K562 (cell line): Measurements from ENCODE around the gene ZNF428. TPM values are rescaled to one million over a fixed set of nuclear protein-coding genes. Genes with fewer than 3 reads are reported as not detected.
A peak's percentile ranks its signal among the peaks of the same experiment; 100 is the strongest.

Experiments
- COPS2 ChIP-seq: fragments of 450-650 bp; conservative IDR thresholded peaks from 2 replicates; pipeline ENCODE4 v1.6.1; 2016; ENCODE audit warnings: mild to moderate bottlenecking, moderate library complexity
- ESRRA ChIP-seq: fragments of 450-650 bp; IDR thresholded peaks from 2 replicates; pipeline ENCODE4 v1.6.1; 2014; ENCODE audit warnings: low read depth, mild to moderate bottlenecking, moderate library complexity, borderline replicate concordance
- ETV1 ChIP-seq: fragments of 450-650 bp; conservative IDR thresholded peaks from 2 replicates; pipeline ENCODE4 v1.6.1; 2016; ENCODE audit warnings: missing genetic modification characterization, control low read depth, low read depth, missing compliant biosample characterization
- GATAD2B ChIP-seq: fragments of 450-650 bp; IDR thresholded peaks from 2 replicates; pipeline ENCODE4 v1.6.1; 2017; ENCODE audit warnings: mild to moderate bottlenecking, borderline replicate concordance
- KAT7 ChIP-seq: sonication (generic); formaldehyde crosslinking; IDR thresholded peaks from 2 replicates; pipeline ENCODE4 v1.8.0; 2022; ENCODE audit warnings: missing genetic modification reagents, mild to moderate bottlenecking, borderline replicate concordance
- MAFF ChIP-seq: IDR thresholded peaks from 2 replicates; pipeline ENCODE4 v1.6.1; 2012; ENCODE audit warnings: low read length, improper control_type of control experiment
- MAFG ChIP-seq: fragments of 450-650 bp; conservative IDR thresholded peaks from 2 replicates; pipeline ENCODE4 v1.6.1; 2016; ENCODE audit warnings: missing genetic modification characterization, missing compliant biosample characterization
- MAFK ChIP-seq: IDR thresholded peaks from 2 replicates; pipeline ENCODE4 v1.6.1; 2011; ENCODE audit warnings: low read length, improper control_type of control experiment
- MEF2A ChIP-seq: IDR thresholded peaks from 2 replicates; pipeline ENCODE4 v1.6.1; 2011; ENCODE audit warnings: low read depth, mild to moderate bottlenecking, low read length, moderate library complexity; ENCODE audit not compliant: control insufficient read depth
- NFE2 ChIP-seq: IDR thresholded peaks from 2 replicates; pipeline ENCODE4 v1.6.1; 2014; ENCODE audit warnings: antibody characterized with exemption, low read depth
- NFXL1 ChIP-seq: fragments of 450-650 bp; formaldehyde crosslinking; IDR thresholded peaks from 2 replicates; pipeline ENCODE4 v1.4.0; 2021; ENCODE audit warnings: mild to moderate bottlenecking
- ZFP36 ChIP-seq: fragments of 150-350 bp; IDR thresholded peaks from 2 replicates; pipeline ENCODE4 v1.6.1; 2018; ENCODE audit warnings: low read length, low read depth; ENCODE audit not compliant: partially characterized antibody
- polyA plus RNA-seq, 8 experiments: library from polyadenylated mRNA; depleted of rRNA in 4 of 8; stranded (reverse) in 5 of 8; unstranded in 3 of 8; fragments of >200 nt; fragmentation: Nextera tagmentation in 2 of 8; fragmentation: Illumina TruSeq in 1 of 8; extraction: Ambion mirVana in 2 of 8; extraction: Trizol in 1 of 8; gene quantifications; 2 replicates each; pipeline versions ENCODE4 v1.2.1 to v1.2.3, GENCODE V29; 2011 to 2014; ENCODE audit warnings: inconsistent platforms in 1 of 8, missing spikeins in 1 of 8
- total RNA-seq, 7 experiments: library from RNA; depleted of rRNA in 6 of 7; stranded (reverse); fragments of >200 nt in 6 of 7; fragmentation: Illumina TruSeq in 2 of 7; extraction: Trizol in 2 of 7; gene quantifications; 2 replicates each; pipeline versions ENCODE4 v1.2.1 to v1.2.3, GENCODE V29; 2011 to 2021; ENCODE audit warnings: low replicate concordance in 1 of 7
- TF ChIP-seq, protein P1 (sequence below): fragments of 250-450 bp; sonication (Bioruptor Pico); IDR thresholded peaks from 2 replicates; pipeline ENCODE4 v1.8.0; 2021; ENCODE audit warnings: mild to moderate bottlenecking, moderate library complexity
- TF ChIP-seq, protein P2 (sequence below), 2 experiments: fragments of 450-650 bp in 1 of 2; sonication (generic) in 1 of 2; formaldehyde crosslinking in 1 of 2; IDR thresholded peaks in 1 of 2; conservative IDR thresholded peaks in 1 of 2; 2 replicates each; pipeline versions ENCODE4 v1.6.1 to v1.8.1; 2016 to 2023; ENCODE audit warnings: mild to moderate bottlenecking in 2 of 2, moderate library complexity in 2 of 2, inconsistent platforms in 1 of 2, missing genetic modification reagents in 1 of 2
- TF ChIP-seq, protein P3 (sequence below), 2 experiments: fragments of 450-650 bp in 1 of 2; IDR thresholded peaks; 2 replicates each; pipeline ENCODE4 v1.6.1; 2011 to 2017; ENCODE audit warnings: low read depth in 2 of 2, antibody characterized with exemption in 1 of 2, borderline replicate concordance in 1 of 2, low read length in 1 of 2, mild to moderate bottlenecking in 1 of 2, mixed read lengths in 1 of 2; ENCODE audit not compliant: control insufficient read depth in 1 of 2
- TF ChIP-seq, protein P4 (sequence below), 3 experiments: fragments of 200-800 bp in 1 of 3; fragments of 250-450 bp in 1 of 3; fragments of 450-650 bp in 1 of 3; sonication (Bioruptor Pico) in 1 of 3; sonication (Bioruptor generic) in 1 of 3; formaldehyde crosslinking in 1 of 3; IDR thresholded peaks; 2 replicates each; pipeline versions ENCODE4 v1.6.1 to v1.8.0; 2016 to 2022; ENCODE audit warnings: mild to moderate bottlenecking in 2 of 3, missing genetic modification characterization in 2 of 3, missing compliant biosample characterization in 1 of 3, moderate library complexity in 1 of 3

The ZNF428 gene
- total and polyA plus RNA-seq, 9 of the 15 experiments (the other 6 are each of a cell fraction or from before 2014, with no cell fraction given) = 0.15 to 85.7 (median 15.9) TPM

DNA sequence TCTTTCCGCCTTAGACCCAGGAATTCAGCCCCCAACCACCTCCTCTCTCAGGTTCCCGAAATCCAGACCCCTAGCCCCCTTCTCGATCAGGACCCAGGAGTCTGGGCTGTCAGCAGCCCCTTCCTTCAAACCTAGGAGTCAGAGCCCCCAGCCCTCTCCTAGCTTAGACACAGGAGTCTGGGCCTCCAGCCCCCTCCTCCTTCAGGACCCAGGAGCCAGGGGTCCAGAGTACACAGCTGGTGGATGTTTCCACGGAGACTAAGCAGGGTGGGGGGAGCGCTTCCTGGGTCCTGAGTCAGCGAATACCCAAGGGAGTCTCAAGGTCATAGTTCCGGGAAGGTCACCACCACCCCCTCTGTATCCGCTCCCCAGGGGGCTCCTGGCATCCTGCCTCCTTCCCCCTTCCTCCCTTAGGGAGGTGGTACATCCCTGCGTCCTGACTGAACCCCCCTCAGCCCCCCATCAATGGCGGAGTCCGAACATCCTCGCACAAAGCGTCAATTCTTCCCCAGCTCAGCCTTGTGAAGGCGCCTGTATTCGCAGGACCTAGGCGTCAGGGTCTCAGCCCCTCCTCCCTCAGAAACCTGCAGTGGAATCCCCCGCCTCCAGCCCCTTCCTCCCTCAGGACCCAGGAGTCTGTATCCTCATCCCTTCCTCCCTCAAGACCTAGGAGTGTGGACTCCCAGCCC lies 15.6 kb upstream of the ZNF428 start (continued):
- TF ChIP-seq, protein P1, sequence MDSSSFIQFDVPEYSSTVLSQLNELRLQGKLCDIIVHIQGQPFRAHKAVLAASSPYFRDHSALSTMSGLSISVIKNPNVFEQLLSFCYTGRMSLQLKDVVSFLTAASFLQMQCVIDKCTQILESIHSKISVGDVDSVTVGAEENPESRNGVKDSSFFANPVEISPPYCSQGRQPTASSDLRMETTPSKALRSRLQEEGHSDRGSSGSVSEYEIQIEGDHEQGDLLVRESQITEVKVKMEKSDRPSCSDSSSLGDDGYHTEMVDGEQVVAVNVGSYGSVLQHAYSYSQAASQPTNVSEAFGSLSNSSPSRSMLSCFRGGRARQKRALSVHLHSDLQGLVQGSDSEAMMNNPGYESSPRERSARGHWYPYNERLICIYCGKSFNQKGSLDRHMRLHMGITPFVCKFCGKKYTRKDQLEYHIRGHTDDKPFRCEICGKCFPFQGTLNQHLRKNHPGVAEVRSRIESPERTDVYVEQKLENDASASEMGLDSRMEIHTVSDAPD = no peak
- TF ChIP-seq NFXL1 (CRISPR knock-in tag) = no peak
- TF ChIP-seq, protein P2, sequence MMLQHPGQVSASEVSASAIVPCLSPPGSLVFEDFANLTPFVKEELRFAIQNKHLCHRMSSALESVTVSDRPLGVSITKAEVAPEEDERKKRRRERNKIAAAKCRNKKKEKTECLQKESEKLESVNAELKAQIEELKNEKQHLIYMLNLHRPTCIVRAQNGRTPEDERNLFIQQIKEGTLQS (IDR thresholded peaks at IDR 0.05) = no peak
- TF ChIP-seq, protein P2 (CRISPR knock-in tag; conservative IDR thresholded peaks at IDR 0.05) = no peak
- TF ChIP-seq ZFP36 = no peak
- no peak for TF ChIP-seq COPS2
- TF ChIP-seq, protein P3, sequence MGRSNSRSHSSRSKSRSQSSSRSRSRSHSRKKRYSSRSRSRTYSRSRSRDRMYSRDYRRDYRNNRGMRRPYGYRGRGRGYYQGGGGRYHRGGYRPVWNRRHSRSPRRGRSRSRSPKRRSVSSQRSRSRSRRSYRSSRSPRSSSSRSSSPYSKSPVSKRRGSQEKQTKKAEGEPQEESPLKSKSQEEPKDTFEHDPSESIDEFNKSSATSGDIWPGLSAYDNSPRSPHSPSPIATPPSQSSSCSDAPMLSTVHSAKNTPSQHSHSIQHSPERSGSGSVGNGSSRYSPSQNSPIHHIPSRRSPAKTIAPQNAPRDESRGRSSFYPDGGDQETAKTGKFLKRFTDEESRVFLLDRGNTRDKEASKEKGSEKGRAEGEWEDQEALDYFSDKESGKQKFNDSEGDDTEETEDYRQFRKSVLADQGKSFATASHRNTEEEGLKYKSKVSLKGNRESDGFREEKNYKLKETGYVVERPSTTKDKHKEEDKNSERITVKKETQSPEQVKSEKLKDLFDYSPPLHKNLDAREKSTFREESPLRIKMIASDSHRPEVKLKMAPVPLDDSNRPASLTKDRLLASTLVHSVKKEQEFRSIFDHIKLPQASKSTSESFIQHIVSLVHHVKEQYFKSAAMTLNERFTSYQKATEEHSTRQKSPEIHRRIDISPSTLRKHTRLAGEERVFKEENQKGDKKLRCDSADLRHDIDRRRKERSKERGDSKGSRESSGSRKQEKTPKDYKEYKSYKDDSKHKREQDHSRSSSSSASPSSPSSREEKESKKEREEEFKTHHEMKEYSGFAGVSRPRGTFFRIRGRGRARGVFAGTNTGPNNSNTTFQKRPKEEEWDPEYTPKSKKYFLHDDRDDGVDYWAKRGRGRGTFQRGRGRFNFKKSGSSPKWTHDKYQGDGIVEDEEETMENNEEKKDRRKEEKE (IDR thresholded peaks at IDR 0.05; ENCODE audit: borderline replicate concordance in 1 of 2, control insufficient read depth in 1 of 2, low read depth in 2 of 2, low read length in 1 of 2) = peak in 1 of 2 experiments; percentile 78; a peak in 1 of 4 replicates
- TF ChIP-seq NFE2 = 0 out of 2 replicates have a peak, but pooled peaks have one; percentile 32
- peak; percentile 72 for TF ChIP-seq MAFG (tag)
- peak; percentile 52 for TF ChIP-seq MAFK
- TF ChIP-seq KAT7 (CRISPR knock-in tag) = no peak
- TF ChIP-seq ESRRA = peak; percentile 87
- TF ChIP-seq ETV1 (tag) = no peak
- TF ChIP-seq MEF2A = no peak
- TF ChIP-seq GATAD2B = no peak
- peak; percentile 66 for TF ChIP-seq MAFF
- TF ChIP-seq, protein P4, sequence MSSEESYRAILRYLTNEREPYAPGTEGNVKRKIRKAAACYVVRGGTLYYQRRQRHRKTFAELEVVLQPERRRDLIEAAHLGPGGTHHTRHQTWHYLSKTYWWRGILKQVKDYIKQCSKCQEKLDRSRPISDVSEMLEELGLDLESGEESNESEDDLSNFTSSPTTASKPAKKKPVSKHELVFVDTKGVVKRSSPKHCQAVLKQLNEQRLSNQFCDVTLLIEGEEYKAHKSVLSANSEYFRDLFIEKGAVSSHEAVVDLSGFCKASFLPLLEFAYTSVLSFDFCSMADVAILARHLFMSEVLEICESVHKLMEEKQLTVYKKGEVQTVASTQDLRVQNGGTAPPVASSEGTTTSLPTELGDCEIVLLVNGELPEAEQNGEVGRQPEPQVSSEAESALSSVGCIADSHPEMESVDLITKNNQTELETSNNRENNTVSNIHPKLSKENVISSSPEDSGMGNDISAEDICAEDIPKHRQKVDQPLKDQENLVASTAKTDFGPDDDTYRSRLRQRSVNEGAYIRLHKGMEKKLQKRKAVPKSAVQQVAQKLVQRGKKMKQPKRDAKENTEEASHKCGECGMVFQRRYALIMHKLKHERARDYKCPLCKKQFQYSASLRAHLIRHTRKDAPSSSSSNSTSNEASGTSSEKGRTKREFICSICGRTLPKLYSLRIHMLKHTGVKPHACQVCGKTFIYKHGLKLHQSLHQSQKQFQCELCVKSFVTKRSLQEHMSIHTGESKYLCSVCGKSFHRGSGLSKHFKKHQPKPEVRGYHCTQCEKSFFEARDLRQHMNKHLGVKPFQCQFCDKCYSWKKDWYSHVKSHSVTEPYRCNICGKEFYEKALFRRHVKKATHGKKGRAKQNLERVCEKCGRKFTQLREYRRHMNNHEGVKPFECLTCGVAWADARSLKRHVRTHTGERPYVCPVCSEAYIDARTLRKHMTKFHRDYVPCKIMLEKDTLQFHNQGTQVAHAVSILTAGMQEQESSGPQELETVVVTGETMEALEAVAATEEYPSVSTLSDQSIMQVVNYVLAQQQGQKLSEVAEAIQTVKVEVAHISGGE (CRISPR knock-in tag; IDR thresholded peaks at IDR 0.05) = no peak
